Esophagus mucosa (tissue), 1 donor: ENCODE results near the gene PCDH9. TPM values are rescaled to one million over a fixed set of nuclear protein-coding genes. Genes with fewer than 3 reads are reported as not detected.

Experiments
- ATAC-seq: fragments of 200-7000 bp; cut with Tn5 transposase; one replicate; pipeline ENCODE4 v1.9.1; 2020
- total RNA-seq: library from RNA; stranded (reverse); gene quantifications from one replicate; pipeline ENCODE4 v1.2.4, GENCODE V29; 2023
- donor health status: DM: yes; HTN: yes; CAD: no.

The PCDH9 gene
- total RNA-seq, 1 donor from 2014 or later = 0.08 TPM

DNA sequence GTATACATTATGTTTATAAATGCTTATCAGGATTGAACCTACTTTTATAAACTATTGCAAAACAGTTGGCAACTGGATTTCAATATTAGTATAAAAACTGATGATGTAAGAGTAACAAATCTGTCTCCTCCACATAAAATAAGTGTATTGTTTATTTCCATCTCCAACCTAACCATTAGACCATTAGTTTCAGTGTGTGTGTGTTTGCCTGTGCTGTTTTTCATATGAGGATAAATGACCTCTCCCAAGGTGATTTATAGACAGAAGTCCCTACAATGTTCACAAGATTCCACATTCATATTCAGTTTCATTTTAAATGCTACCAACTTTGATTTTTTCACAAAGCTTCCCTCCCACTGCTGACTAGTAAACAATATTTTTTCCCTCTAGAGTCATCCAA, 871.6 kb downstream of the PCDH9 start:
- no peak for ATAC-seq

DNA sequence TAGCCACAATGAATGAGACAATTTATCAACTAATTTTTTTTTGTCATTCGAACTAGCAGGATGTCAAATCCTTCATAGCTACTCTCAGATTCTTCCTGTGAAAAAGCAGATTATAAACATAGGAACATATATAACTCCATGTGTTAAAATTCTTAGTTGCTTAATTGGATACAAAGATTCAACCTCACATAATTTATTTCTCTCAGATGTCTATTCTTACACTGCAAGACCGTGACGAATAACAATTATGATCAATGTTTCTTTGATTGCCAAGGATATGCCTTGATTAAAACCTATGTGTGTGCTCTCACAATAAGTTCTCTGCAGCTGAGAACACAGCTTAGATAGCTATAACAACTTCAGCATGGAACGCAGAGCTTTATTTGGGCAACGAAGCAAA, 872.7 kb downstream of the PCDH9 start:
- ATAC-seq = no peak

DNA sequence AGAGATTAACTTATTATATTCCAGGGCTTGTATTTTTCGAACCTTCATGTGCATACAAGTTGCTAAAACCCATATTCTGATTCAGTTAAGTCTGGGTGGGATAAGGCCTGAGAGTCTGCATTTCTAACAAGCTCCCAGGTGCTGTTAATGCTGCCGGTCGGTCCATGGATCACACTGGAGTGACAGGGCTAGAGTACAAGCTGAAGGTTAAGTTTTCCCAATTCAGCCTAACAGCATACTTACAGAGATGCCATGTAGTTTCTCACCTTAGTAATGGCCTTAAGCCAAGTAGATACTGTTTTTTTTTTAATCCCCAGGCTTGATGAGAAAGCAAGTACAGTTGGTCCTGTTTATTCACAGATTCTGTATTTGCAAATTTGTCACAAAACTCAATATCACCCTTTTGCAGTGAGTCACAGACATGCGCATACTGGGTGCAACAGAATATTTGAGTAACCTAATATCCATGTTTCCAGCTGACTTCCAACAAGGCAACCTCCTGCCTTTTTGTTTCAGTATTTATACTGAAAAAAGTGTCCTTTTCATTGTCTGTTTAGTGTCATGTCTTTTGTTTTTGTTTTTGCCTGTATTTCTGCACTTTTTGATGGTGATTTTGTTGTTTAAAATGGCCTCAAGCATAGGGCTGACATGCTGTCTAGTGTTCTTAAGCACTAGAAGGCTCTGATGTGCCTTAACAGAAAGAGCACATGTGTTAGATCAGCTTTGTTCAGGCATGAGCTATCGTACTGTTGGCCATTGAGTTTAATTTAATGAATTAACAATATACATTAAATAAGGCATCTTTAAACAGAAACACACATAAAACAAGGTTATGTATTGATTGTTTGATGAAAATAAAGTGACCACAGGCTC, 875.0 kb downstream of the PCDH9 start:
- no peak for ATAC-seq

DNA sequence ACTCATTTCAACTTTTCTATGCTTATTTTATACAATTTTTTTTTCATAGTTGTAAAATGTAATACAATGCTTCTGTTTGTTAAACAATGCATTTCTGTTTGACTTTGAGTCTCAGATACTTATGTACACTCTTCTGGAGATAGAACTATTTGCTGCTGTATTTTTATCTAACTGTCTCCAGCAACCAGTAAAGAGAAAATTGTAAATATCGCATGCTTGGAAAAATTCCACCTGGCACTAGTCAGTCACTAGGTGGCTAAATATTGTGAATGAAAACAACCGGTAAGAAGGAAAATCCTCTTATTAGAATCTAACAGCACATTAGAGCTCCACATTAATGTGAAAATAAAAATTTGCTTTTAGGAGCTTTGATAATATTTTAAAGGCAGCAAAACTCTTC, 876.5 kb downstream of the PCDH9 start:
- ATAC-seq = no peak

DNA sequence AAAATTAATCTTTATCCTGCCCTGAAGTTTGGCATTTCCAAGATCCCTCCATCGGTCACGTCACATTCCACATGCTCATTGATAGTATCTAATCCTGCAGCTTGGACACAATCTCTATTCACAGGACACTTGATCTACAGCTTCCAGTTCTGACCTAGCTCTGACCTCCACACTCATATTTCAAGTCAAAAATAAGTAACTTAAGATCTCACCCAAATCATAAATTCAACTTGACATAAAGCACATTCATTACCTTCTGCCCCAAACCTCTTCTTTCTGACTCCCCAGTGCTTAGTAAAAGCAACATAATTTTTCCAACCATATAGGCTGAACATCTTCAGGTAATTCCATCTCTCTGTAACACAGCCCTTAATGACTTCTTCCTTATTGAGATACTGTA, 880.2 kb downstream of the PCDH9 start:
- no peak for ATAC-seq

- no peak for ATAC-seq
Observed at GRCh38 chr13:66348745-66349690, 881.1 kb downstream of the PCDH9 start.

DNA sequence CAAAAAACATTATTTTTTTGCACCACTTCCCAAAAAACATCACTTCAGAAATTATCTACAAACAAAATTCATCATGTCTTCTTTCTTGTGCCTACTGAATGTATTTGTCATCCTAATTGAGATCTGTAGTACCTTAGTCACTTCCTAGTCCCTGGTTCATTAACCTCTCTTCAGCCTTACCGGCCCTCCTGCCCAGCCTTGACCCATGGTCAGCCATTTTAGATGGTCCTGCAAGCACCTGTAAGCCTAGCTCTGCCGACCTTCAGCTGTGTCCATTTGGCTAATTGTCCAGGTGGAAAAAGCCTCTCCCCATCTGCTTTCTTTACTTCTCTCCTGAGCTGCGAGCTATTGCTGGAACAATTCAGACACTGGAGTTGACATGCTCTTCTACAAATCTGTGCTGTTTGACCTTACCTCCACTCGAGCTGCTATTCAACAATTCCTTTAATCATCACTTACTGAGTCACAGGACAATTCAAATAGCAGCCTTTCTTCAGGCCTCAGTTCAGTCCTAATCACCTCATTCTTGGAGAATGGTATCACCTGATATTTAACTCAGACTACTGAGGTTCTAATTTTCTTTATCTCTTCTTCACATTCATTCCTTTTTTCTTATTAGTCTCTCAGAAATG, 882.5 kb downstream of the PCDH9 start:
- ATAC-seq = no peak

- no peak for ATAC-seq
Observed at GRCh38 chr13:66345971-66346370, 884.2 kb downstream of the PCDH9 start.

- no peak for ATAC-seq
Observed at GRCh38 chr13:66345518-66345810, 884.7 kb downstream of the PCDH9 start.

GRCh38 chr13:66344805-66345517, 885.2 kb downstream of the PCDH9 start:
- no peak for ATAC-seq

- ATAC-seq = no peak
Observed at GRCh38 chr13:66343224-66343828, 886.8 kb downstream of the PCDH9 start.

DNA sequence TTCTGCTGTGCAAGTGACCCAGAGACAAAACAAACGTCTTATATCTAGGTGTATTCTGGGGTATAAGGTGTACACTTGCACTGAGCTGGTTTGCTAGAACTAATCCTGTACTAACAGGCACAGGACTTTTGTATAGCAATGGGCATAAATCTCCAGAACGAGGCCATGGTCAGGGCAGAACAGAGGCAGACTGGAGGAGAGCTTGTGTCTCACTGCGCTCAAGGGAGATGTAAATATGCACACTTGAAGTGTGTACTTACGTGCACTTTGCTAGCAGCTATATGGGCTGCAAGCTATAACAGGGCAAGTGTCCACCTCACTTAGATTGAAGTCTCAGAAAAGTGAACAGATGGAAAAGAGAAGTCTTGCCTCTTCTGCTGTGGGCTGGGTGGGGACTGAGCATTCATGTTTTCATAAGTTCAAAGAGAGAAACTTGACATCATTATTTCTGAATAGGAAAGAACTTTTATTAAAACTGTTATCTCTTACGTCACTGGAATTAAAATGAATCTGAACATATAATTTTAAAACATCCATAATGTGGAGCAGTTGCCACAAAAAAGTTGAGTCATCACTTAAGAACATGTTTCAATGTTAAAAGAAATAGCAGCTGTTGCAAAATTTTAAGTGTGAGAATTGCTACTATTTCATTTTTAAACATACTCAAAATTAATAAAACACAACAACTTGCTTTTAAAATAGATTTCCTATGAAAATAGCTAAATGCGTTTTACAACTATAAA, 888.3 kb downstream of the PCDH9 start:
- no peak for ATAC-seq

- ATAC-seq = no peak
Observed at GRCh38 chr13:66339214-66339613, 890.9 kb downstream of the PCDH9 start.

DNA sequence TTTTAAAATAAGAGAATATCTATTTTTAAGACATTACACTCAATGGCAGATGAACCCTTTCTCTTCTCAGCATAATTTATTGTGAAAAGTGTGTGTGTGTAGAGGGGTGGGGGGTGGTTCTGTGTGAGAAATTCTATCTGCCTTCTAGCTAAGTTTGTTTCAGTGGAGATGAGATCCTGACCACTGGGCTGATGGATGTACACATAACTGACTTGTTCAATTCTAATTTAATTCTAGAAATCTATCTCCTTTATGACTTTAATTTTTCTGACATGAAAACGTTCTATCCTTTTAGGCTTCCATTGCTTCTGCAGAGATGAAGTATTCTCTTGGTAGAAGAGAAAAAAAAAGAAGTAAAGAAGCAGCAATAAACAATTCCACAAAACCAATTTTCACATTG, 891.6 kb downstream of the PCDH9 start:
- ATAC-seq = no peak

DNA sequence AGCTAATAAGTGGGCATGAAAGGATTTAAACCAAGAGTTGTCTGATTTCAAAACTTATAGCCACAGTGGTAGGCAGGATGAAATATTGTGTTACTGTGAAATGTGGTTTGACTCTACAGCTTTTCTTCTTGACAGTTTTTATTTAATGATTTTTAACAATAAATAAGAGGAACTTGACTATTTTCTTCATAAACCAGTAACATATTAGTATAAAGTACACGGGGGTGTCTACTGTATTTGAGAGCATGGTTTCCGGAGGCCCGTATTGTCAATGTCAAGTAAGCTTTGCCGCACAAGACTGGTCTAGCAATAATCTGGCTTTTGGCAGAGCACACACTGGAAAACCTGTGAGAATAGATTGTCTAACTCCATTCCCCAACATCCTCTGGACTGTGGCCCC, 894.5 kb downstream of the PCDH9 start:
- ATAC-seq = no peak

DNA sequence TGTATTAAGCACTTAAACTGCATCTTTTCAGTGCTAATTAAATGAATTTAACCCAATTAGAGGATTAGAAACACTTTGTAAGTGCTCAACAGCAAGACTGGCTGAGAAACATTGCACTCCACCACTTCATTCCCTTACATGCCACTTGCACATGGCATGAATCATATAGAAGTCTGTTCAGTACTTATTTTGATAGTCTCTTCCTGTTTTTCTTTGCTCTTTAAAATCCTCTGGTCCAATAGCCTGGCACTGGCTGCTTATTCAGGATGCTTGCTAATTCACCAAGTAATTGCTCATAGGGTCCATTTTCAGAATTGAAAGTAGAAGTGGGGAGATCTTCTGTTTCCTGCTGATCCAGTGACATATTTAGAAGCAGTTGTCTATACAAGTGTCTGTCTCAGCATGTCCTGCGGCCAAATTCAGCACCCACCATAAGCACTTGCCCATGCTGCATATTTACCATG, 900.1 kb downstream of the PCDH9 start:
- no peak for ATAC-seq

DNA sequence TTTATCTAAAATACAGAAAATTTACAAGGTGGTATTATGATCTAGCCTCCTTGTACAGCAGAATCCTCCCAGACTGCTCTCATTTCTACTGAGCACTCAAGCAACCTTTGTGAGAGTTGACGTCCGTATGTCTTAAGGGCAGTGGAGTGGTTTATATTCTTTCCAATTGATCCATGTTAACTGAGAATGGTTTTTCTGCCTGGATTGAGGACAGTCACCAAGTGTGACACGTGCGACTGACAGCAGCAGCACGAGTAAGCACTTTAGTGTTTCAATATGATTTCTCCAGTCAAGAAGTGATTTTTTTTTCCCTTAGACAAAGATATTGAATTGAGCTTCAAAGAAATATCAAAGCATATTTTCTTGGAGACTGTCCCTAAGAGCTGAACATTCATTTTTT, 901.7 kb downstream of the PCDH9 start:
- ATAC-seq = no peak

GRCh38 chr13:66323745-66324347, 906.3 kb downstream of the PCDH9 start:
- ATAC-seq = no peak

- no peak for ATAC-seq
Observed at GRCh38 chr13:66322936-66323335, 907.2 kb downstream of the PCDH9 start.

DNA sequence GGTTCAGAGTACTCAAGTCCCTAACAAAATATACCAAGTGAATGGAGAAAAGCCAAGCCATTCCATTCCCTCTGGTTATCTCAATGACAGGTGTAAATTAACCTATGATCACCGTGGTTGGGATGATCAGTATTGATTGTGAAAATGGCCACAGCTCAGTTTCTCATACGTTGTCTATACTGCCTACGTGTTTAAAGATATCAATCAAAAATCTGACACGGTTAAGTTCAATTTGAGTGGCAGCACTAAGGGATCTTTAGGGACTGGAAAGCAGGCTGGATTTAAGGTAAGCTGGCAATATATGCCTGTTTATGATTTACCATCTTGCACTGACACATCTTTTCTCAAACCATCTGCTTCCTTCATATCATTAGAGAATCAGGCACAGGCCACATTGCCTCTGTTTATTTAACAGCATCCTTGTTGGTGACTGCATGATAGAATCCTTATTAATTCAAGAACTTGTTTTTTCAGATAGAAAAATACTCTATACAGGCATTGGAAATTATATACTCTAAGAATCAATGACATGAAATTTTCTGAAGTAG, 907.9 kb downstream of the PCDH9 start:
- ATAC-seq = no peak

GRCh38 chr13:66314911-66315310, 915.2 kb downstream of the PCDH9 start:
- ATAC-seq = no peak
